ENCODE results near the gene GHRL.

The GHRL gene

DNA sequence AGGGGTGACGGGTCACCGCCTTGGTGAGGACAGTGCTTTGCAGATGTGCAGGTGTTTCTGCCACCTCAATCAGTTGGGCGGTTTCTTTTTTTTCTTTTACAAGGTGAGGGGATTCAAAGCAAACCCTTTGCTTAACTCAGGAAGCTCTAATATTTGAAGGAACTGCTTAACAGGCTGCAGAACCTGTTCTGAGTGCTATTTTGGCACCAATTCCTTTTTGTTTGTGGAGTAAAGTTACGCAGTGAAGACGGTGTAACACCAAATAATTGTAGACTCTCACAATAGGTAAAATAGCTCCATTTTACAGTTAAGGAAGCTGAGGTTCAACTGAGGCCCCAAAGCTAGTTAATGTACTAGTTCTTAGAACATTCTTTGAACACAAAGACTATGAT, 6.6 kb downstream of the GHRL start:
- no peak overlapping the region for H3K27ac ChIP-seq
- TF ChIP-seq, protein P1, sequence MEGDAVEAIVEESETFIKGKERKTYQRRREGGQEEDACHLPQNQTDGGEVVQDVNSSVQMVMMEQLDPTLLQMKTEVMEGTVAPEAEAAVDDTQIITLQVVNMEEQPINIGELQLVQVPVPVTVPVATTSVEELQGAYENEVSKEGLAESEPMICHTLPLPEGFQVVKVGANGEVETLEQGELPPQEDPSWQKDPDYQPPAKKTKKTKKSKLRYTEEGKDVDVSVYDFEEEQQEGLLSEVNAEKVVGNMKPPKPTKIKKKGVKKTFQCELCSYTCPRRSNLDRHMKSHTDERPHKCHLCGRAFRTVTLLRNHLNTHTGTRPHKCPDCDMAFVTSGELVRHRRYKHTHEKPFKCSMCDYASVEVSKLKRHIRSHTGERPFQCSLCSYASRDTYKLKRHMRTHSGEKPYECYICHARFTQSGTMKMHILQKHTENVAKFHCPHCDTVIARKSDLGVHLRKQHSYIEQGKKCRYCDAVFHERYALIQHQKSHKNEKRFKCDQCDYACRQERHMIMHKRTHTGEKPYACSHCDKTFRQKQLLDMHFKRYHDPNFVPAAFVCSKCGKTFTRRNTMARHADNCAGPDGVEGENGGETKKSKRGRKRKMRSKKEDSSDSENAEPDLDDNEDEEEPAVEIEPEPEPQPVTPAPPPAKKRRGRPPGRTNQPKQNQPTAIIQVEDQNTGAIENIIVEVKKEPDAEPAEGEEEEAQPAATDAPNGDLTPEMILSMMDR (IDR thresholded peaks at IDR 0.05): no peak
- no peak overlapping the region for H3K4me3 ChIP-seq
- no peak for DNase-seq (ENCODE audit: low spot score)

DNA sequence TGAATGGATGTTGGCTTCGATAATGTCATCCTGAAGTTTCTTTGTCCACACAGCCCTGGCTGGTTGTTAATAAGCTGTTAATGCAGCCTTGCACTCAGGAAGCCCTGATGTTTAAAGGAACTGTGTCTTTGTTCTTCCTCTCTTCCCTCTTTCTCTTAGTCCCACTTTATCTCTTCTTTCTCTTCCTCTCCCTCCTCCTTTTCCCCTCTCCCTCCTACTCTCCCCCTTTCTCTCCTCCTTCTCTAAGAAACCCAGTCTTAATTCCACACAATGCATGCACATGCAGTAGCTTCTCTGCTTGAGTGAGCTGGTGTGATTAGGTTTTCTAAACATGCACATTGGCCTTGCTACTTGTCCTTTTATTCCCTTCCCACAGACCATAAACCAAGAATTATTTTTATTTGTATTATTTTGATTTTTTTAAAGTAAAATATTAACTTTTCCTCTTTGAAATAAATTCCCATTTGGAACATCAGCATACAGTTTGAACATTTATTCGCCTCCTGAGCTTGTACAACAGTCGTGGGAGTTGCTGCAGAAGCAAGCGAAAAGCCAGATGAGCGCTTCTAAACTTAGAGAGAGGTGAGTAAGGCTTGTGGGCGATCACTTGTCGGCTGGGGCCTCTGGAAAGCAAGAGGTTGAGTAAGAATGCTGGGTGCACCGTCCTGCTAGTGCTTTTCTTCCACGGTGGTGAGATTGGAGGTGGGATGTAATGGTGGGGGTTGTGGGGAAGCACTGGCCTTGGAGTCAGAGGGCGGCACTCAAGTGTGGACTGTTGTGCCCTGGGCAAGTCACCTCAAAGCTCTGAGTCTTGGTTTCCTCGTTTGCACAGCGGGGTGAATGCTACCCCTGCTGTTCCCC, 7.2 kb downstream of the GHRL start:
- no peak for DNase-seq (ENCODE audit: low spot score)

DNA sequence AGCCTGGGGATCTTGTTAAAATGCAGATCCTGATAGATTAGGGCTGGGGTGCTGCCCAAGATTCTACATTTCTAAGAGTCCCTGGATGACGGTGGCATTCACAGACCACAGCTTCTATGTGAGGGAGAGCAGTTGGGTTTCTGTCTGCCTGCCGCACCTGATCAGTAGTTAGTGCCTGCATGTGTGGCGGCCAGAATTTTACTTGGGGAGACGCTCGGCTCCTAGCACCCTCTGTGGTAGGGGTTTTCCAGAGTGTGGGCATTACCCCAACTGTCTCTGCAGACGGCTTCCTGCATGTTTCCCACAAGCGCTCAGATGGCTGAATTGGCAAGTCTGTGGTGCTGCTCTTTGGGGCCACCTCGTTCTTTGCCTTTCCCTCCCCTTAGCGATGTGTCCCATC, 8.3 kb downstream of the GHRL start:
- H3K4me3 ChIP-seq: no peak overlapping the region
- TF ChIP-seq, protein P1 (IDR thresholded peaks at IDR 0.05): no peak
- no peak overlapping the region for H3K27ac ChIP-seq
- DNase-seq (ENCODE audit: low spot score): no peak

More for the DNA sequence above, 7.2 kb downstream of the GHRL start:
- TF ChIP-seq, protein P1 (IDR thresholded peaks at IDR 0.05): no peak
- Histone ChIP-seq H3K4me3 (no peak overlapping the region), H3K27ac (no peak overlapping the region)

DNA sequence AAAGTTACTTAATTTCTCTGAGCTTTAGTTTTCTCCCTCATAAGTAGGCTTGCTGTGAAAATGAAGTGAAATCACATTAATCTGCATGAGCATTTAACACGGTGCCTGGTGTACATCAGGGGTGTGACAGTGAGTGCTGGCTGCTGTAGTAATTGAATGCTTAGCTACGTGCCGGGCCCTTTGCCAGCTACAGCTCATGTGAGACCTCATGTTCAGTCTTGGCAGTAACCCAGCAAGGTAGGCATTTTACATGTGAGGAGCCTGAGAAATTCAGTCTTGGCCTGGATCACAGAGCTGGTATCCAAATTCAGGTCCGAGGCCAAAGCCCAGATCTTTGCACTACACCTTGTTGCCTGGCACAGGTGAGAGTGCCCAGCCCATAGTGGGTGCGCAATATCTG, 9.1 kb downstream of the GHRL start:
- no peak for DNase-seq (ENCODE audit: low spot score)
- Histone ChIP-seq H3K4me3 (no peak overlapping the region), H3K27ac (no peak overlapping the region)
- TF ChIP-seq, protein P1 (IDR thresholded peaks at IDR 0.05): no peak

DNA sequence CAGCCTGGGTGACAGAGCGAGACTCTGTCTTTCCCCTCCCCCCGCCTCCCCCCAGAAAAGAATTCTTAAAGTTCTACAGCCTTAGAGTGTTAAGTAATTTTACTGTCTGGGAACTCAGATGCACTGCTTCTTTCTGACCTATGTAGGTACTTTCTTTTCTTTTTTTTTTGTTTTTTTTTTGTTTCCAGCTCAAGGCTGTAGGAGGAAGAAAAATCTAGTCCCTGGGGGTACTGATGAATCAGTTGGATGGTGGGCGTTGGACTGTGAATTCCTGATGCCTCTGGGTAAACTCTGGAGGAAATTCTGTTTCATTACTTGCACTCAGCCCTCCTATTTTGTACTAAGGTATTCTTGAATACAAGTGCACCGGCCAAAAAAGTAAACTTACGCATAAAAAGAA, 10.8 kb downstream of the GHRL start:
- DNase-seq (ENCODE audit: low spot score): no peak

DNA sequence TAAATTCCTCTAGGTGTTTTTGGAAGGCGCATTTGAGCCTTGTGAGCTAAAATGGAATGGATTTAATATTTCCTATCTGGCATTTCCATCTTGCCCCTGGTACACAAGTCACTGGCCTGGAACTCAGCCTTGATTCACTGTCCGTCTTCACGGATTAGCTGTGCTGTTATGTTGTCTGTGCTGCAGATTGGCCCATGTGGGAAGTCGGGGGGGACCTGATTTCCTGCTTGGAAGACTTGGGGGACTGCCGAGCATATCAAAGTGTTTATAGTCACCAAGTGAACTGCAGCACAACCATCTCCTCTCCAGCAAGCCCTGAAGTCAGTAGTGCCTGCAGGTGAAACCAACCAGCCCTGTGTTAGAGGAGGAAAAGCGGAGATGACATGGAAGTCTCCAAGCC, 12.2 kb downstream of the GHRL start:
- TF ChIP-seq, protein P1 (IDR thresholded peaks at IDR 0.05): no peak
- no peak for DNase-seq (ENCODE audit: low spot score)
- H3K27ac ChIP-seq: no peak overlapping the region
- no peak overlapping the region for H3K4me3 ChIP-seq

More for the DNA sequence above, 10.8 kb downstream of the GHRL start:
- H3K27ac ChIP-seq: no peak overlapping the region
- no peak overlapping the region for H3K4me3 ChIP-seq
- TF ChIP-seq, protein P1 (IDR thresholded peaks at IDR 0.05): no peak

DNA sequence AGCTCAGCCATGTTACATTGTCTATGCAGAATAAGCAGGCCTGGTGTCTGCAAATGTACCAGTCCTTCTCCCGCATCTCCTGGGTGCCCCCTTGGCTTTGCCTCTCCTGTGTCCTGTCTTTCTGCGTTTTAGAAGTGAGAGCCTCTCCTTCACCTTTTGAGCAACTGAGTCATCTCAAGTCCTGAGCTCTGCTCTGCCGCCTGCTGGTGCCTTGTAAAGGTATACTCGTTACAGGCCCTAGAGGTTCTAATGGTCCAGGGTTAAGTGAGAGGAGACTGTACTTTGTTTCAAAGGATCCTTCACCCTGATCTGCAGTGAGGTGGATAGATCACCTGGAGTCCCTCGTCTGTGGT, 12.6 kb downstream of the GHRL start:
- TF ChIP-seq, protein P1 (IDR thresholded peaks at IDR 0.05): no peak
- Histone ChIP-seq H3K27ac (no peak overlapping the region), H3K4me3 (no peak overlapping the region)
- no peak for DNase-seq (ENCODE audit: low spot score)

All from coronary artery (tissue), 2 donors.